HG03175 (cell line): ENCODE data around the gene NFKB2.
A peak's percentile ranks its signal among the peaks of the same experiment; 100 is the strongest.

Source experiments
- ATAC-seq: cut with Tn5 transposase; IDR thresholded peaks from one replicate; pipeline ENCODE4 v1.9.1; 2021; ENCODE audit warnings: mild to moderate bottlenecking, moderate library complexity; ENCODE audit not compliant: unreplicated experiment

NFKB2 gene

DNA sequence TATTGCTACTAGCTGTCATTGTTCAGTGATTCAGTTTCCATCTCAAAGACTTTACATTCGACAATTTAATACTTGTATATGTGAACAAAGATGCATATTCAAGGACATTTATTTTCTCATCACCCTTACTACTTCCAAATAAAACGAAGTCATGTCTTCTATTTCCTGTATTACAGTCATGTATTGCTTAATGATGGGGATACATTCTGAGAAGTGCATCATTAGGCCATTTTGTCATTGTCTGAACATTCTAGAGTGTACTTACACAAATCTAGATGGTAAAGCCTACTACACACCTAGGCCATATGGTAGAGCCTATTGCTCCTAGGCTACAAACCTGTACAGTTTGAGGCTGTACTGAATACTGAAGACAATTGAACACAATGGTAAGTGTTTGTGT lies 49.3 kb downstream of the NFKB2 start:
- ATAC-seq = no peak

DNA sequence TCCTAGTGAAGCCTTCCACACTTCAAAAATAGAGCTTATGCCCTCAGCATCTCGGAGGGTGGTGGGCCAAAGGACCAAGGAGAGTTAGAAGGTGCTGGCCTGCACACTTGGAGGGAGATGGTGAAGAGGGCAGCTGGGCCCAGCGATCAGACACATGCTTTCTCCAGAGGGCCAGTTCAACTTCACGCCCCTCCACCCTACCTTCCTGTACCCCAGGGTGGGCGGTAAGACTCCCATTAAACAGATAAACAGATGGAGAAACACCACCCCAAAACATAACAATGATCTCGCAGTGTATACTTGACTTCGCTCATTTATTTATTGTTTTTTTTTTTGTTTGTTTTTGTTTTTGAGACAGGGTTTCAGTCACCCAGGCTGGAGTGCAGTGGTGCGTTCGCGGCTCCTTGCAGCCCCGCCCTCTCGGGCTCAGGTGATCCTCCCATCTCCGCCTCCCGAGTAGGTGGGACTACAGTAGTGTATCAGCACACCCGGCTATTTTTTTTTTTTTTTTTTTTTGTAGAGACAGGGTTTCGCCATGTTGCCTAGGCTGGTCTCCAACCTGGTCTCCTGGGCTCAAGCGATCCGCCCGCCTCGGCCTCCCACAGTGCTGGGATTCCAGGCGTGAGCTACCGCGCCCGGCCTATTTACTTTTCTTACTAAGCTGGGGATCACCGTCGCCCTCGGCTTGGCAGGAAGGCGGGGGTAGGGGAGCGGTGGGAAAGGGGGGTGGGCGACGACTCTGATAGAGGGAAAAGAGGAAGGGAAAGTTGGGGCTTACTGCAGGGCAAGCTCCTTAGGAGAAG lies 54.0 kb downstream of the NFKB2 start:
- ATAC-seq = peak; percentile 57

DNA sequence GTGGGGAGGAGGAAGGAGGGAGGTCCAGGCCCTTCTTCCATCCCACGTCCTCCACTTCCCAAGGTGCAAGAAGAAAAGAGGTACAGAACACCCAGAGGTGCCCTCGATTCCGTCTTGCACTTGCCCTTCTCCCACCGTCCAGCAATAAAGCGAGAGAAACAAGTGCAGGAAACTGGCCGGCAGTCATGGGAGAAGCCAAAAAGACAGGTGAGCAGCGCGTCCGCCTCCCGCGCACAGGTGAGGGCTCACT lies 54.5 kb downstream of the NFKB2 start:
- ATAC-seq = no peak

DNA sequence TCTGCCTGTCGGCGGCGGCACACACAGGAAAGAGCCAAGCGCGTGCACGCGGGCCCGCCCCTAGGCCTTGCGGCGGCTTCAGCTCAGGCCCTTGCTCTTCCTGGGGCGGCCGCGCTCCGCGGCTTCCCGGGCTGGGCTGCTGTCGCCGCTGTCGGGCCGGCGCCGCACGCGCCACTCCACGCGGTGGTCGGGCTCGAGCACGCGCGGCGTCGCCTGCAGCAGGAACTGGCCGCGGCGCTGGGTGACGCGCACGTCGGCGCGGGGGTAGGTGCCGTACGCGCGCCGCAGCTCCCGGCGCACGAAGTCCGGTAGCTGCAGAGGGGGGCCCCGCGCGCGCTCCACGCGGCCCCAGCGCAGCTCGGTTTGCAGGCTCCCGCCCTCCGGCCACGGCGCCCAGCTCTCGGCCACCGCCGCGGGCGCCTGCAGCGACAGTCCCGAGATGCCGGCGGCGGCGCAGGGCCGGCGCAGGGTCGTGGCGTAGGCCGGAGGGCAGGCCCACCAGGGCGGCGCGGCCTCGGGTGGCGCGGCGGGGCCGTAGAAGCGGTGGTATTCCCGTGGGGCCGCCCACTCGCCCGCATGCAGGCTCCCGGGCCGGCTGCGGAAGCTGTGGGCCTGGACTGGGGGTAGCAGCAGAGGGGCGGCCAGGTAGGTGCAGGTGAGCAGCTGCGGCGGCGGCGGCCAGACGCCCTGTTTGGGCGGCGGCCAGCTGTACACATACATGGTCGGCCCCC lies 55.0 kb downstream of the NFKB2 start:
- peak; percentile 79 for ATAC-seq

DNA sequence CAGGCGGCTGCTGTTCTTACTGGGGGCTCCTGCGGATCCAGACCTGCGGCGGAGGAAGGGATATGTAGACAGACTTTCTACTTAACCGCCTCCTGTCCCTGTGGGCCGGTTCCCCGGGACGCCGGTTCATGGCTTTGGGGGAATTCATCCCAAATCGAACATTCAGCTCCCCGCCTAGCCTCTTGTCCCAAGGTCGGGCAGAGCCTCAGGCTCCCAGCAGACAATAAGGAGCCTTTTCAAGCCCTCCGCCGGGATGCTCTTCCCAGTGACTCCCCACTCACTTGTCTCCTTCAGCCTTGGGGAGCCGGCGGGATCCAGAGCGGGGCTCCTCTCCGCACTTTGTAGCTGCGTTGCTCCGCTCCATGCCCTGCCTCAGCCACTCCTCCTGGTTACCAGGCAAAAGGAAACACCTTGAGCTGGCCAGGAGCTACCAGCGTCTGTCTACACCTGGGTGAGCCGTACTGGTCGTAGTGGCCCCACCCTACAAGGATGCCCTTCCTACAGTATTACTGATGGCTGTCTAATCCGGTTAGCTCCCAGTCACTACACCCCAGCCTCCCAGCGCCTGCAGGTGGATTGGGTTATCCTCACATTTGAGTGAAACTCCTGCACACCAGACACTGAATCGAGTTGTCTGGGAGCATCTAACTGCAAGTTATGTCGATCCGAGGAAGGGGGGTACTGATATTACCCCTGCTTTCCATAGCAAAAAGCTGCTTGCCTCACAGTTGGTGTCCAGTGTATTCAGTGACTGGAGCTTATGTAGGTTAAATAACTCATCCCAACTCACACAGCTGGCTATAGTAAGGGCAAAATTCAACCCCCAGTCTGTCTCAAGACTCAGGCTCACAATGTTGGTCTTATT lies 55.8 kb downstream of the NFKB2 start, which contains the start of gene C10orf95:
Gene C10orf95 (minus strand): TSS at position 439 of the 865 bp plus-strand sequence. CDS start 450 bp downstream, outside the sequence.
- ATAC-seq = no peak
